SK-N-MC (cell line): ENCODE data around the gene MS4A6A.
"Not testable (repeated sequence)": the region's sequence is repeated elsewhere in the genome, so short reads cannot be mapped to it uniquely, and the experiment has no call there.

Experiments
- DNase-seq: peaks from one replicate; pipeline ENCODE4 v3.0.0-alpha.2; 2011; ENCODE audit warnings: low read depth, low spot score
- H3K27ac ChIP-seq: fragments of 200-600 bp; sonication (generic); 2 replicates; pipeline ENCODE4 v1.5.1; 2016; ENCODE audit warnings: mixed run types
- H3K36me3 ChIP-seq: fragments of 200-600 bp; sonication (generic); 2 replicates; pipeline ENCODE4 v1.6.1; 2017; ENCODE audit warnings: antibody characterized with exemption, low read length, mixed read lengths; ENCODE audit not compliant: insufficient read depth
- H3K4me3 ChIP-seq: fragments of 200-600 bp; sonication (generic); 2 replicates; pipeline ENCODE4 v1.5.1; 2016
- H3K9ac ChIP-seq: fragments of 200-600 bp; sonication (generic); 2 replicates; pipeline ENCODE4 v1.8.0; 2017; ENCODE audit warnings: mixed run types, mixed read lengths; ENCODE audit not compliant: insufficient read length
- H3K9me3 ChIP-seq: fragments of 200-600 bp; sonication (generic); 2 replicates; pipeline ENCODE4 v1.6.1; 2017; ENCODE audit warnings: low read depth, mild to moderate bottlenecking, antibody characterized with exemption, low read length, moderate library complexity, mixed read lengths
- EZH2 ChIP-seq: fragments of 200-600 bp; sonication (generic); IDR thresholded peaks from one replicate; pipeline ENCODE4 v1.6.1; 2017; ENCODE audit warnings: antibody characterized with exemption
- FOXP2 ChIP-seq: optimal IDR thresholded peaks from 2 replicates; pipeline ENCODE3; 2011; ENCODE audit warnings: mild to moderate bottlenecking, moderate library complexity; ENCODE audit not compliant: insufficient read depth; ENCODE audit errors: extremely low read length, control extremely low read depth
- POLR2AphosphoS5 ChIP-seq: IDR thresholded peaks from 2 replicates; pipeline ENCODE4 v1.6.1; 2012; ENCODE audit warnings: mild to moderate bottlenecking, low read depth, low read length, borderline replicate concordance

MS4A6A gene

GRCh38 chr11:60164550-60165075, 18.3 kb downstream of the MS4A6A start:
- no peak overlapping the region for H3K9ac ChIP-seq
- no peak overlapping the region for H3K27ac ChIP-seq
- H3K36me3 ChIP-seq = no peaks in the 10 kb centered on the region
- H3K4me3 ChIP-seq = no peak overlapping the region
- DNase-seq = no peak
- no peak for TF ChIP-seq FOXP2
- TF ChIP-seq EZH2 = no peak
- no peak for TF ChIP-seq POLR2AphosphoS5
- no peaks in the 10 kb centered on the region for H3K9me3 ChIP-seq

GRCh38 chr11:60161766-60162165, 21.1 kb downstream of the MS4A6A start:
- Histone ChIP-seq H3K9me3 (no peaks in the 10 kb centered on the region), H3K4me3 (no peak overlapping the region), H3K27ac (no peak overlapping the region), H3K36me3 (no peaks in the 10 kb centered on the region), H3K9ac (no peak overlapping the region)
- no peak for DNase-seq
- TF ChIP-seq EZH2 (no peak), POLR2AphosphoS5 (no peak), FOXP2 (no peak)

GRCh38 chr11:60161107-60161506, 21.8 kb downstream of the MS4A6A start:
- Histone ChIP-seq H3K27ac (no peak overlapping the region), H3K9ac (no peak overlapping the region), H3K9me3 (no peaks in the 10 kb centered on the region), H3K36me3 (no peaks in the 10 kb centered on the region), H3K4me3 (no peak overlapping the region)
- no peak for TF ChIP-seq EZH2
- no peak for TF ChIP-seq POLR2AphosphoS5
- TF ChIP-seq FOXP2 = no peak
- no peak for DNase-seq

- Histone ChIP-seq H3K9me3 (no peaks in the 10 kb centered on the region), H3K9ac (no peak overlapping the region), H3K36me3 (no peaks in the 10 kb centered on the region), H3K27ac (no peak overlapping the region), H3K4me3 (no peak overlapping the region)
- no peak for DNase-seq
- no peak for TF ChIP-seq FOXP2
- TF ChIP-seq POLR2AphosphoS5 = no peak
- TF ChIP-seq EZH2 = no peak
Observed at GRCh38 chr11:60159868-60160267, 23.0 kb downstream of the MS4A6A start.

GRCh38 chr11:60159284-60159683, 23.6 kb downstream of the MS4A6A start:
- Histone ChIP-seq H3K36me3 (no peaks in the 10 kb centered on the region), H3K9me3 (no peaks in the 10 kb centered on the region), H3K4me3 (no peak overlapping the region), H3K27ac (no peak overlapping the region), H3K9ac (no peak overlapping the region)
- no peak for DNase-seq
- TF ChIP-seq POLR2AphosphoS5 (no peak), EZH2 (no peak), FOXP2 (no peak)

GRCh38 chr11:60158636-60159035, 24.2 kb downstream of the MS4A6A start:
- H3K4me3 ChIP-seq = no peak overlapping the region
- TF ChIP-seq FOXP2 (no peak), POLR2AphosphoS5 (no peak), EZH2 (no peak)
- H3K9ac ChIP-seq = no peak overlapping the region
- H3K36me3 ChIP-seq = no peaks in the 10 kb centered on the region
- no peak overlapping the region for H3K27ac ChIP-seq
- DNase-seq = no peak
- H3K9me3 ChIP-seq = no peaks in the 10 kb centered on the region

GRCh38 chr11:60155931-60156330, 27.0 kb downstream of the MS4A6A start:
- no peaks in the 10 kb centered on the region for H3K36me3 ChIP-seq
- no peak for DNase-seq
- no peak overlapping the region for H3K4me3 ChIP-seq
- no peak for TF ChIP-seq POLR2AphosphoS5
- TF ChIP-seq FOXP2 = no peak
- TF ChIP-seq EZH2 = no peak
- H3K27ac ChIP-seq = no peak overlapping the region
- H3K9ac ChIP-seq = no peak overlapping the region
- H3K9me3 ChIP-seq = no peaks in the 10 kb centered on the region

- H3K9me3 ChIP-seq, H3K27ac ChIP-seq, H3K4me3 ChIP-seq, H3K36me3 ChIP-seq, H3K9ac ChIP-seq, DNase-seq: not testable (repeated sequence)
Observed at GRCh38 chr11:60152727-60153126, 30.2 kb downstream of the MS4A6A start.

GRCh38 chr11:60150279-60150678, 32.6 kb downstream of the MS4A6A start:
- Histone ChIP-seq H3K4me3 (no peak overlapping the region), H3K36me3 (no peaks in the 10 kb centered on the region), H3K9ac (no peak overlapping the region), H3K27ac (no peak overlapping the region), H3K9me3 (no peaks in the 10 kb centered on the region)
- DNase-seq = no peak
- TF ChIP-seq EZH2 (no peak), POLR2AphosphoS5 (no peak), FOXP2 (no peak)
